Esophagus muscularis mucosa (tissue), 4 donors: Measurements from ENCODE around the gene ASIP.

Experiments used
- CTCF ChIP-seq, 3 experiments: fragments of 200-600 bp in 2 of 3; fragments of 450-650 bp in 1 of 3; sonication (generic) in 2 of 3; IDR thresholded peaks; one replicate each; pipeline ENCODE4 v1.5.1; 2017 to 2019; ENCODE audit warnings: antibody characterized with exemption in 3 of 3, mild to moderate bottlenecking in 2 of 3, moderate library complexity in 1 of 3
- EP300 ChIP-seq: sonication (generic); formaldehyde crosslinking; IDR thresholded peaks from one replicate; pipeline ENCODE4 v1.6.1; 2017; ENCODE audit warnings: antibody characterized with exemption
- POLR2A ChIP-seq: fragments of 450-650 bp; IDR thresholded peaks from one replicate; pipeline ENCODE4 v1.6.1; 2017; ENCODE audit warnings: antibody characterized with exemption, moderate library complexity, mild to moderate bottlenecking, low read depth
- POLR2AphosphoS5 ChIP-seq, 2 donors: sonication (generic); formaldehyde crosslinking; IDR thresholded peaks; one replicate each; pipeline ENCODE4 v1.6.1; 2017; ENCODE audit warnings: antibody characterized with exemption in 2 of 2

GRCh38 chr20:34295284-34295683 is 54.1 kb downstream of the ASIP start:
- TF ChIP-seq POLR2AphosphoS5 (IDR thresholded peaks at IDR 0.05) (no peak), CTCF (IDR thresholded peaks at IDR 0.05) (no peak), POLR2A (no peak), EP300 (no peak)
